H1 (cell line): ENCODE data around the gene ZDHHC22. TPM values are rescaled to one million over a fixed set of nuclear protein-coding genes. Genes with fewer than 3 reads are reported as not detected.

ENCODE experiments used
- CTCF ChIA-PET: fragments of 300-600 bp; sonication (Branson Sonifier 250); formaldehyde crosslinking; loops from one replicate; lab custom pipeline; 2021; ENCODE audit not compliant: partially characterized antibody; lab: Charles Lee
- POLR2A ChIA-PET: fragments of 300-600 bp; sonication (Branson Sonifier 250); formaldehyde crosslinking; loops from one replicate; lab custom pipeline; 2021; ENCODE audit warnings: inconsistent platforms; ENCODE audit not compliant: partially characterized antibody; lab: Charles Lee
- DNase-seq, 2 experiments: peaks; one replicate each; pipeline versions ENCODE4 v3.0.0 to v3.0.0-alpha.2; 2010 to 2022; ENCODE audit warnings: low spot score in 2 of 2, low read depth in 1 of 2, mixed read lengths in 1 of 2
- FAIRE-seq: peaks from 2 replicates; lab custom pipeline; 2011; peaks lifted over from hg19 to GRCh38; lab: Jason Lieb, UNC
- H2AFZ ChIP-seq: 2 replicates; pipeline ENCODE4 v1.8.1; 2012; ENCODE audit warnings: low read length, inconsistent platforms
- H2AK5ac ChIP-seq: 2 replicates; pipeline ENCODE4 v1.6.1; 2013; ENCODE audit warnings: low read depth, low read length
- H2BK120ac ChIP-seq: replicated peaks from 2 replicates; pipeline ENCODE3; 2013; ENCODE audit warnings: low read depth, low read length, inconsistent platforms
- H2BK12ac ChIP-seq: 2 replicates; pipeline ENCODE4 v1.6.1; 2013; ENCODE audit warnings: low read depth, low read length
- H2BK15ac ChIP-seq: 2 replicates; pipeline ENCODE4 v1.6.1; 2013; ENCODE audit warnings: low read length
- H2BK20ac ChIP-seq: 2 replicates; pipeline ENCODE4 v1.6.1; 2013; ENCODE audit warnings: low read length
- H2BK5ac ChIP-seq: 2 replicates; pipeline ENCODE4 v1.6.1; 2013; ENCODE audit warnings: low read depth, low read length
- H3K14ac ChIP-seq: 2 replicates; pipeline ENCODE4 v1.6.1; 2013; ENCODE audit warnings: inconsistent platforms; ENCODE audit not compliant: insufficient read length
- H3K18ac ChIP-seq: 2 replicates; pipeline ENCODE4 v1.6.1; 2013; ENCODE audit warnings: low read length; ENCODE audit errors: extremely low read depth
- H3K23ac ChIP-seq: 2 replicates; pipeline ENCODE4 v1.6.1; 2013; ENCODE audit warnings: inconsistent platforms; ENCODE audit not compliant: insufficient read length
- H3K23me2 ChIP-seq: 2 replicates; pipeline ENCODE4 v1.6.1; 2013; ENCODE audit warnings: low read depth, low read length
- H3K27ac ChIP-seq: 2 replicates; pipeline ENCODE4 v1.6.1; 2011; ENCODE audit warnings: low read depth, low read length, inconsistent platforms
- H3K27me3 ChIP-seq, 4 experiments: replicated peaks in 1 of 4; 1 replicate in 1 of 4; 2 replicates in 3 of 4; pipeline versions ENCODE4 v1.6.1 to v1.8.1; 2011 to 2013; ENCODE audit warnings: low read length in 3 of 4, mild to moderate bottlenecking in 3 of 4, inconsistent platforms in 2 of 4, mixed read lengths in 2 of 4, moderate library complexity in 1 of 4; ENCODE audit not compliant: control insufficient read depth in 3 of 4, insufficient read depth in 3 of 4; ENCODE audit errors: extremely low read depth in 1 of 4
- H3K36me3 ChIP-seq, 4 experiments: 2 replicates each; pipeline versions ENCODE4 v1.6.1 to v1.8.1; 2011 to 2013; ENCODE audit warnings: mild to moderate bottlenecking in 4 of 4, low read length in 3 of 4, moderate library complexity in 2 of 4, control low read depth in 1 of 4, inconsistent platforms in 1 of 4; ENCODE audit not compliant: insufficient read depth in 4 of 4, control insufficient read depth in 2 of 4
- H3K4ac ChIP-seq: replicated peaks from 2 replicates; pipeline ENCODE3; 2013; ENCODE audit warnings: low read length, low read depth, mixed read lengths, inconsistent platforms; ENCODE audit not compliant: insufficient read length
- H3K4me1 ChIP-seq, 4 experiments: replicated peaks in 1 of 4; 1 replicate in 1 of 4; 2 replicates in 3 of 4; pipeline versions ENCODE4 v1.6.1 to v1.8.1; 2011 to 2013; ENCODE audit warnings: low read length in 3 of 4, inconsistent platforms in 2 of 4, mixed read lengths in 1 of 4; ENCODE audit not compliant: insufficient read depth in 4 of 4, control insufficient read depth in 3 of 4
- H3K4me2 ChIP-seq, 2 experiments: 2 replicates each; pipeline versions ENCODE4 v1.6.1 to v1.8.1; 2011 to 2013; ENCODE audit warnings: low read depth in 2 of 2, low read length in 2 of 2, control low read depth in 1 of 2, inconsistent platforms in 1 of 2, mild to moderate bottlenecking in 1 of 2; ENCODE audit not compliant: insufficient read depth in 1 of 2
- H3K4me3 ChIP-seq, 4 experiments: fragments of 200-600, 300-600 bp in 1 of 4; sonication (generic), shearing (Covaris generic), sonication (Bioruptor Twin) in 1 of 4; 2 replicates each; pipeline versions ENCODE4 v1.5.1 to v1.8.1; 2011 to 2016; ENCODE audit warnings: low read length in 4 of 4, low read depth in 3 of 4, control low read depth in 2 of 4, inconsistent platforms in 2 of 4, mild to moderate bottlenecking in 2 of 4, mixed read lengths in 1 of 4, moderate library complexity in 1 of 4; ENCODE audit not compliant: insufficient read depth in 2 of 4; ENCODE audit errors: extremely low read depth in 1 of 4
- H3K56ac ChIP-seq: replicated peaks from 2 replicates; pipeline ENCODE3; 2013; ENCODE audit warnings: low read depth, mild to moderate bottlenecking, mixed read lengths, low read length, inconsistent platforms; ENCODE audit not compliant: insufficient read length
- H3K79me1 ChIP-seq: 2 replicates; pipeline ENCODE4 v1.6.1; 2013; ENCODE audit warnings: low read depth, low read length, control low read depth
- H3K79me2 ChIP-seq, 2 experiments: 2 replicates each; pipeline versions ENCODE4 v1.6.1 to v1.8.1; 2012 to 2013; ENCODE audit warnings: low read length in 2 of 2, mild to moderate bottlenecking in 2 of 2, inconsistent platforms in 1 of 2; ENCODE audit not compliant: insufficient read depth in 2 of 2, control insufficient read depth in 1 of 2
- H3K9ac ChIP-seq, 4 experiments: replicated peaks in 1 of 4; 1 replicate in 1 of 4; 2 replicates in 3 of 4; pipeline versions ENCODE4 v1.6.1 to v1.8.1; 2011 to 2013; ENCODE audit warnings: low read depth in 3 of 4, low read length in 3 of 4, control low read depth in 2 of 4, mild to moderate bottlenecking in 2 of 4, moderate library complexity in 2 of 4, inconsistent platforms in 1 of 4; ENCODE audit errors: extremely low read depth in 1 of 4
- H3K9me3 ChIP-seq, 2 experiments: 2 replicates each; pipeline versions ENCODE4 v1.6.1 to v1.8.1; 2012 to 2013; ENCODE audit warnings: mild to moderate bottlenecking in 2 of 2, moderate library complexity in 2 of 2, control low read depth in 1 of 2, inconsistent platforms in 1 of 2, low read depth in 1 of 2, low read length in 1 of 2, mixed read lengths in 1 of 2; ENCODE audit not compliant: insufficient read depth in 2 of 2
- H4K20me1 ChIP-seq, 2 experiments: replicated peaks in 1 of 2; 2 replicates each; pipeline versions ENCODE3 to v1.8.1; 2011 to 2013; ENCODE audit warnings: inconsistent platforms in 2 of 2, low read length in 2 of 2, mild to moderate bottlenecking in 1 of 2; ENCODE audit not compliant: insufficient read depth in 2 of 2, control insufficient read depth in 1 of 2
- H4K5ac ChIP-seq: 2 replicates; pipeline ENCODE4 v1.6.1; 2013; ENCODE audit warnings: low read length, low read depth, mixed read lengths, inconsistent platforms; ENCODE audit not compliant: insufficient read length
- H4K8ac ChIP-seq: 2 replicates; pipeline ENCODE4 v1.8.0; 2013; ENCODE audit warnings: mild to moderate bottlenecking, moderate library complexity, low read length, inconsistent platforms; ENCODE audit not compliant: insufficient read depth; ENCODE audit errors: extremely low read depth
- H4K91ac ChIP-seq: replicated peaks from 2 replicates; pipeline ENCODE3; 2013; ENCODE audit warnings: low read length, mixed read lengths, inconsistent platforms; ENCODE audit not compliant: insufficient read length
- BACH1 ChIP-seq: IDR thresholded peaks from 2 replicates; pipeline ENCODE4 v1.6.1; 2012; ENCODE audit warnings: low read length, improper control_type of control experiment
- CHD1 ChIP-seq: IDR thresholded peaks from 2 replicates; pipeline ENCODE4 v1.6.1; 2012; ENCODE audit warnings: low read depth, low read length, improper control_type of control experiment
- HDAC6 ChIP-seq: IDR thresholded peaks from one replicate; pipeline ENCODE4 v1.7.1; 2012; ENCODE audit warnings: low read depth, mild to moderate bottlenecking, inconsistent platforms, low read length, moderate library complexity
- NANOG ChIP-seq: IDR thresholded peaks from 2 replicates; pipeline ENCODE4 v1.6.1; 2011; ENCODE audit warnings: low read length, low read depth, mild to moderate bottlenecking, inconsistent platforms; ENCODE audit not compliant: insufficient read depth, poor library complexity, severe bottlenecking
- PHF8 ChIP-seq: fragments of 200-600 bp; sonication (generic); conservative IDR thresholded peaks from 2 replicates; pipeline ENCODE4 v1.7.1; 2012; ENCODE audit warnings: low read depth, mild to moderate bottlenecking, inconsistent platforms, low read length, moderate library complexity
- RXRA ChIP-seq: IDR thresholded peaks from 2 replicates; pipeline ENCODE4 v1.6.1; 2011; ENCODE audit warnings: low read depth, mild to moderate bottlenecking, low read length, moderate library complexity; ENCODE audit not compliant: insufficient read depth
- SP4 ChIP-seq: IDR thresholded peaks from 2 replicates; pipeline ENCODE4 v1.6.1; 2012; ENCODE audit warnings: low read length, inconsistent platforms
- SRF ChIP-seq: IDR thresholded peaks from 2 replicates; pipeline ENCODE4 v1.6.1; 2011; ENCODE audit warnings: mild to moderate bottlenecking, low read depth, low read length, moderate library complexity
- SUZ12 ChIP-seq: fragments of 200-600 bp; sonication (generic); IDR thresholded peaks from 2 replicates; pipeline ENCODE4 v1.6.1; 2012; ENCODE audit warnings: mild to moderate bottlenecking, inconsistent platforms, low read length, moderate library complexity, mixed read lengths
- TCF12 ChIP-seq: IDR thresholded peaks from 2 replicates; pipeline ENCODE4 v1.6.1; 2011; ENCODE audit warnings: low read depth, mild to moderate bottlenecking, low read length
- WGBS, 2 experiments: shearing (Covaris generic) in 1 of 2; methylation state at CpG; one replicate each; pipeline versions ENCODE4 v1.1.6 to v1.1.7; 2013 to 2015; ENCODE audit warnings: low lambda C conversion rate in 2 of 2, mixed read lengths in 2 of 2, inconsistent platforms in 1 of 2, low coverage in 1 of 2, missing lambda C conversion rate in 1 of 2; ENCODE audit not compliant: insufficient replicate concordance in 2 of 2, insufficient coverage in 1 of 2, insufficient read length in 1 of 2; ENCODE audit errors: extremely low coverage in 1 of 2, missing lambda C conversion rate in 1 of 2; 5-methylcytosine and 5-hydroxymethylcytosine counted together
- polyA plus RNA-seq, 7 experiments: library from polyadenylated mRNA; depleted of rRNA in 3 of 7; stranded (reverse) in 5 of 7; unstranded in 2 of 7; fragments of >200 nt in 5 of 7; fragments of 200-250 nt in 2 of 7; gene quantifications; 1 replicate in 5 of 7; 2 replicates in 1 of 7; 4 replicates in 1 of 7; pipeline versions ENCODE4 v1.2.1 to v1.2.3, GENCODE V29; 2011 to 2013; ENCODE audit warnings: missing spikeins in 2 of 7, mixed read lengths in 2 of 7
- total RNA-seq: library from RNA; stranded (reverse); fragmentation: NEBNext Ultra II Directional; extraction: Animal tissue kit (Norgen Biotek cat#: 25700); gene quantifications from 2 replicates; pipeline ENCODE4 v1.2.1, GENCODE V29; 2021
- TF ChIP-seq, protein P1 (sequence below), 3 experiments: IDR thresholded peaks; 1 replicate in 2 of 3; 2 replicates in 1 of 3; pipeline versions ENCODE4 v1.5.1 to v1.6.1; 2011; ENCODE audit warnings: low read length in 3 of 3, mild to moderate bottlenecking in 3 of 3, inconsistent platforms in 2 of 3, low read depth in 1 of 3, moderate library complexity in 1 of 3; ENCODE audit not compliant: insufficient read depth in 1 of 3; ENCODE audit errors: control extremely low read depth in 1 of 3

Gene ZDHHC22
- total and polyA plus RNA-seq, 2 of the 8 experiments (the other 6 are each of a cell fraction or from before 2014, with no cell fraction given): 23.8 to 55.2 TPM

DNA sequence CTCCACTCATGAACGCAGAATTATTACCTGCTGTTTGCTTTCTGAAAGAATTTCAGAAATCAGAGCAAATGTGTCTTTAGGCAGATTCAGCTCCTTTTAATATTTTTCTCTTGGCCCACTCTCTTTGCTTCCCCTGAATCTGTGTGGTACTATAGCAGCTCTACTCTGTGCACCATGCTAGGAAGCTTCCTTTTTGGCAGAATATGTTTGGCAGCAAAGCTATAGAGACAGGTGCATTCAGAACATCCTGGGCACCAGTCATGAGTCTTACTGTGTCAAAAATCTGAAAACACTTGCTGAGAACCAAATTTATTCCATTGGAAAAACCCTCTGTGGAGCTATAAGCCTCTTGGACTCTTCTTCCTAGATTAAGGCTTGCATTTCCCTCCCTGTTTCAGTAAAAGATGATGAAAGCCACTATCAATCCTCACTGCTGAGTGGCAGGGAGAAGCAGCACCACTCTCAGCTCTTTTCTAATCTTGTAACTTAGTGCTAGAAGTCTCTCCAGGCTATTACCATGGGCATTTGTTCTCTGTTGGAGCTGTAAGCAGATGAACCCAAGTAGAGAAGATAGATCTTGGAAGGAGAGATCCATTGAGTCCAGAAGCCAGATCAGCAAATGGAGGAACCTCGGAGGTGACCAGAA lies 25.3 kb downstream of the ZDHHC22 start:
- H3K9ac ChIP-seq: no peak overlapping the region
- no peak overlapping the region for H2BK12ac ChIP-seq
- H2AK5ac ChIP-seq: no peak overlapping the region
- H3K23ac ChIP-seq: no peak overlapping the region
- H2AFZ ChIP-seq: no peak overlapping the region
- ChIA-PET POLR2A (interaction anchor here (0.7 to 2.0 kb wide), 5 partner anchors 10 to 820 kb away, joined by 3 to 8 read pairs (median 3); partner anchors contain the start of gene CIPC), CTCF (interaction anchor here (0.6 to 56.8 kb wide), 10 partner anchors 8 to 403 kb away, joined by 3 to 1490 read pairs (median 4); partner anchors contain the start of genes CIPC and ZDHHC22)
- peaks cover 5 to 17% (median 15%) of the 10 kb centered on the region in 4 experiments; a peak in 5 of 7 replicates for H3K4me1 ChIP-seq
- FAIRE-seq: no peak
- TF ChIP-seq SUZ12 (no peak), SRF (no peak), RXRA (no peak), BACH1 (no peak), HDAC6 (no peak), SP4 (no peak), NANOG (no peak), TCF12 (no peak), PHF8 (no peak), CHD1 (no peak)
- TF ChIP-seq, protein P1, sequence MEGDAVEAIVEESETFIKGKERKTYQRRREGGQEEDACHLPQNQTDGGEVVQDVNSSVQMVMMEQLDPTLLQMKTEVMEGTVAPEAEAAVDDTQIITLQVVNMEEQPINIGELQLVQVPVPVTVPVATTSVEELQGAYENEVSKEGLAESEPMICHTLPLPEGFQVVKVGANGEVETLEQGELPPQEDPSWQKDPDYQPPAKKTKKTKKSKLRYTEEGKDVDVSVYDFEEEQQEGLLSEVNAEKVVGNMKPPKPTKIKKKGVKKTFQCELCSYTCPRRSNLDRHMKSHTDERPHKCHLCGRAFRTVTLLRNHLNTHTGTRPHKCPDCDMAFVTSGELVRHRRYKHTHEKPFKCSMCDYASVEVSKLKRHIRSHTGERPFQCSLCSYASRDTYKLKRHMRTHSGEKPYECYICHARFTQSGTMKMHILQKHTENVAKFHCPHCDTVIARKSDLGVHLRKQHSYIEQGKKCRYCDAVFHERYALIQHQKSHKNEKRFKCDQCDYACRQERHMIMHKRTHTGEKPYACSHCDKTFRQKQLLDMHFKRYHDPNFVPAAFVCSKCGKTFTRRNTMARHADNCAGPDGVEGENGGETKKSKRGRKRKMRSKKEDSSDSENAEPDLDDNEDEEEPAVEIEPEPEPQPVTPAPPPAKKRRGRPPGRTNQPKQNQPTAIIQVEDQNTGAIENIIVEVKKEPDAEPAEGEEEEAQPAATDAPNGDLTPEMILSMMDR (IDR thresholded peaks at IDR 0.05; ENCODE audit: control extremely low read depth in 1 of 3, insufficient read depth in 1 of 3, low read depth in 1 of 3, low read length in 3 of 3): no peak
- no peaks in the 10 kb centered on the region for H3K79me1 ChIP-seq
- no peak overlapping the region for H2BK120ac ChIP-seq
- WGBS, 2 experiments: 93% methylated on average over 2 of the region's 2 CpGs; no CpG with 5 or more reads in 1 of the 2 experiments
- no peaks in the 10 kb centered on the region for H3K79me2 ChIP-seq
- no peak overlapping the region for H3K18ac ChIP-seq
- no peak overlapping the region for H3K4me2 ChIP-seq
- no peak overlapping the region for H3K4ac ChIP-seq
- no peak overlapping the region for H3K27ac ChIP-seq
- no peak overlapping the region for H2BK20ac ChIP-seq
- no peaks in the 10 kb centered on the region for H4K20me1 ChIP-seq
- H3K27me3 ChIP-seq: no peaks in the 10 kb centered on the region
- no peak overlapping the region for H3K14ac ChIP-seq
- H3K9me3 ChIP-seq: no peaks in the 10 kb centered on the region
- H2BK15ac ChIP-seq: no peak overlapping the region
- no peak overlapping the region for H3K4me3 ChIP-seq
- H4K91ac ChIP-seq: no peak overlapping the region
- no peaks in the 10 kb centered on the region for H3K23me2 ChIP-seq
- H4K8ac ChIP-seq: no peak overlapping the region
- H4K5ac ChIP-seq: no peak overlapping the region
- H2BK5ac ChIP-seq: no peak overlapping the region
- DNase-seq: no peak
- peaks cover 11 to 28% (median 23%) of the 10 kb centered on the region in 4 experiments for H3K36me3 ChIP-seq
- H3K56ac ChIP-seq: no peak overlapping the region
